NCI-H748 (cell line): Measurements from ENCODE around the gene MRPS6.

Source experiments
- DNase-seq: peaks from one replicate; lab custom pipeline; 2025; ENCODE audit not compliant: unreplicated experiment; lab: John Stamatoyannopoulos, UW

MRPS6 gene

GRCh38 chr21:34065027-34065426 is 8.4 kb upstream of the MRPS6 start:
- no peak for DNase-seq

GRCh38 chr21:34071683-34072082 is 1.7 kb upstream of the MRPS6 start:
- no peak for DNase-seq

- DNase-seq = no peak
Observed at GRCh38 chr21:34072145-34073031, 990 bp upstream of the MRPS6 start.

- peak; percentile 55 for DNase-seq
Observed at GRCh38 chr21:34073749-34074282, 438 bp downstream of the MRPS6 start.

- DNase-seq = peak; percentile 33
Observed at GRCh38 chr21:34074283-34075090, 1.1 kb downstream of the MRPS6 start.

- no peak for DNase-seq
Observed at GRCh38 chr21:34075091-34075425, 1.7 kb downstream of the MRPS6 start.

- no peak for DNase-seq
Observed at GRCh38 chr21:34075760-34076660, 2.6 kb downstream of the MRPS6 start.

- no peak for DNase-seq
Observed at GRCh38 chr21:34076835-34077234, 3.5 kb downstream of the MRPS6 start.

GRCh38 chr21:34077888-34078287 is 4.5 kb downstream of the MRPS6 start:
- no peak for DNase-seq

- DNase-seq = no peak
Observed at GRCh38 chr21:34078915-34079314, 5.5 kb downstream of the MRPS6 start.

- DNase-seq = no peak
Observed at GRCh38 chr21:34080710-34081109, 7.3 kb downstream of the MRPS6 start.

GRCh38 chr21:34082769-34083168 is 9.4 kb downstream of the MRPS6 start:
- DNase-seq = no peak

- DNase-seq = no peak
Observed at GRCh38 chr21:34083357-34083756, 10.0 kb downstream of the MRPS6 start.

- no peak for DNase-seq
Observed at GRCh38 chr21:34085129-34085528, 11.8 kb downstream of the MRPS6 start.

- no peak for DNase-seq
Observed at GRCh38 chr21:34086887-34087306, 13.5 kb downstream of the MRPS6 start.

- DNase-seq = no peak
Observed at GRCh38 chr21:34088752-34089151, 15.4 kb downstream of the MRPS6 start.

- DNase-seq = peak; percentile 20
Observed at GRCh38 chr21:34091032-34091431, 17.7 kb downstream of the MRPS6 start.

GRCh38 chr21:34091607-34092006 is 18.2 kb downstream of the MRPS6 start:
- no peak for DNase-seq

- DNase-seq = peak; percentile 39
Observed at GRCh38 chr21:34092262-34092921, 19.0 kb downstream of the MRPS6 start.

GRCh38 chr21:34093083-34093482 is 19.7 kb downstream of the MRPS6 start:
- DNase-seq = no peak
